ENCODE data around the gene RASEF. TPM values are rescaled to one million over a fixed set of nuclear protein-coding genes. Genes with fewer than 3 reads are reported as not detected.

Gene RASEF
- 5.6 and 6.0 TPM in 2 replicates for total RNA-seq

GRCh38 chr9:83062651-83063527 lies at the start of gene RASEF:
RASEF (minus strand) TSS chr9:83063142; CDS start chr9:83062867, 275 bp downstream.

Data from uterine smooth muscle cell (primary cell).